Upper lobe of right lung (tissue), 1 donor: ENCODE results near the gene C1QTNF1. TPM values are rescaled to one million over a fixed set of nuclear protein-coding genes. Genes with fewer than 3 reads are reported as not detected.

ENCODE experiments used
- ATAC-seq: fragments of 200-7000 bp; cut with Tn5 transposase; one replicate; pipeline ENCODE4 v1.9.1; 2020; ENCODE audit warnings: mild to moderate bottlenecking, moderate library complexity
- DNase-seq: peaks from one replicate; pipeline ENCODE4 v3.0.0-alpha.2; 2020
- H3K27ac ChIP-seq: fragments of 200-600 bp; one replicate; pipeline ENCODE4 v1.8.0; 2022
- H3K27me3 ChIP-seq: fragments of 200-600 bp; one replicate; pipeline ENCODE4 v1.8.0; 2022; ENCODE audit warnings: mild to moderate bottlenecking
- H3K36me3 ChIP-seq: fragments of 200-600 bp; one replicate; pipeline ENCODE4 v1.8.0; 2022
- H3K4me1 ChIP-seq: fragments of 200-600 bp; one replicate; pipeline ENCODE4 v1.8.0; 2022
- H3K4me3 ChIP-seq: fragments of 200-600 bp; one replicate; pipeline ENCODE4 v1.8.0; 2022; ENCODE audit warnings: mild to moderate bottlenecking
- H3K9me3 ChIP-seq: fragments of 200-600 bp; one replicate; pipeline ENCODE4 v1.8.0; 2022
- intact Hi-C: fragments of 100-400 bp; cut with DNase I; formaldehyde crosslinking; loops from one replicate; pipeline ENCODE4 v1.11.0; 2022
- total RNA-seq: library from RNA; stranded (reverse); fragmentation: NEBNext Ultra II Directional; extraction: Animal tissue kit (Norgen Biotek cat#: 25700); gene quantifications from one replicate; pipeline ENCODE4 v1.2.1, GENCODE V29; 2021
- TF ChIP-seq, protein P1 (sequence below): fragments of 200-600 bp; IDR thresholded peaks from one replicate; pipeline ENCODE4 v1.8.0; 2022; ENCODE audit warnings: antibody characterized with exemption
- donor health status: DM: no; HTN: yes; CAD: no; lungs with severe emphysema.

The C1QTNF1 gene
- total RNA-seq, 1 donor from 2014 or later, result 28.3 TPM

DNA sequence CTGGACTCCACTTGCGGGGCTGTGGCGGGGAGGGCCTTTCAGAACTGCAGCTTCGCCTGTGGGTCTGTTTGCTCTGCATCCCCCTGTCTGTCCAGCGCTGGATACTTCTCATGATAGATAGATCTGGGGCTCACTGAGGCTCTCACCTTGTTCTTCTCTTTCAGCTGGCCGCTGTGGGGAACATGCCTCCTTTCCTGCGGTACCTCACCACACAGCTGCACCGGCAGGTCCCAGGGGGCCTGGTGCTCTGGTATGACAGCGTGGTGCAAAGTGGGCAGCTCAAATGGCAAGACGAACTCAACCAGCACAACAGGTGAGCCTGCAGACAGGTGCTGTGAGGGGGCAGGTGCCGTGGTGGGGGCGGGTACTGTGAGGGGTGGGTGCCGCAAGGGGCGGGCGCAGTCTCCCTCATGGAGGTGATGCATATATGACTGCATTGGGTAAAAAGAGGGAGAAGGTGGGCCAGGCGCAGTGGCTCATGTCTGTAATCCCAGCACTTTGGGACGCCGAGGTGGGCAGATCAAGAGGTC is 56.9 kb downstream of the C1QTNF1 start:
- peaks cover 60% of the 10 kb centered on the region for H3K36me3 ChIP-seq

DNA sequence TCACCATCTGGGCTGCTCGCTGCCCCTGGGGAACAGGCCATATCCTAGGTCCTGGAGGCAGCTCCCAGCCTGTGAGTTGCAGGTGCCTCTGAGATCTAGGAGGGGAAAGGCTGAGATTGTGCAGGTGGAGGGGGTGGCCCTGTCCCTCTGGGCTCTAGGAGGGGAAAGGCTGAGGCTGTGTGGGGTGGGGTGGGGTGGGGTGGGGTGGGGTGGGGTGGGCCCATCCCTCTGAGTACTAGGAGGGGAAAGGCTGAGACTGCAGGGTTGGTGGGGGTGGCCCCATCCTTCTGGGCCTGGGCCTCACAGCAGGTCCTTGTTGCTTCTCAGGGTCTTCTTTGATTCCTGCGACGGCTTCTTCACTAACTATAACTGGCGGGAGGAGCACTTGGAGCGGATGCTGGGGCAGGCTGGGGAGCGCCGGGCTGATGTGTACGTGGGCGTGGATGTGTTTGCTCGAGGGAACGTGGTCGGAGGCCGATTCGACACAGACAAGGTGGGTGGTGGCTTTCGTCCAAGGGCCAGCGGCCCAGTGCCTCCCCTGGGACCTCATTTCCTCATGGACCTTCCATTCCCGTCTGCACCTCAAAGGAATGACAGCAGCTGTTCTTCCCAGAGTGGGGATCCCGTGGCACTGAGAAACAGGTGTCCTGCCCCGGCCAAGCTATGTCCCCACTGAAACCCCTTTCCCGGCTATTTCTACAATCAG is 57.8 kb downstream of the C1QTNF1 start:
- H3K9me3 ChIP-seq, result no peaks in the 10 kb centered on the region
- H3K4me1 ChIP-seq, result no peaks in the 10 kb centered on the region
- intact Hi-C loops, result loop anchor here (5.0 kb wide), 1 partner anchor 34 kb away; no protein-coding TSS in a partner anchor
- no peak overlapping the region for H3K27ac ChIP-seq
- no peak for DNase-seq
- TF ChIP-seq, protein P1, sequence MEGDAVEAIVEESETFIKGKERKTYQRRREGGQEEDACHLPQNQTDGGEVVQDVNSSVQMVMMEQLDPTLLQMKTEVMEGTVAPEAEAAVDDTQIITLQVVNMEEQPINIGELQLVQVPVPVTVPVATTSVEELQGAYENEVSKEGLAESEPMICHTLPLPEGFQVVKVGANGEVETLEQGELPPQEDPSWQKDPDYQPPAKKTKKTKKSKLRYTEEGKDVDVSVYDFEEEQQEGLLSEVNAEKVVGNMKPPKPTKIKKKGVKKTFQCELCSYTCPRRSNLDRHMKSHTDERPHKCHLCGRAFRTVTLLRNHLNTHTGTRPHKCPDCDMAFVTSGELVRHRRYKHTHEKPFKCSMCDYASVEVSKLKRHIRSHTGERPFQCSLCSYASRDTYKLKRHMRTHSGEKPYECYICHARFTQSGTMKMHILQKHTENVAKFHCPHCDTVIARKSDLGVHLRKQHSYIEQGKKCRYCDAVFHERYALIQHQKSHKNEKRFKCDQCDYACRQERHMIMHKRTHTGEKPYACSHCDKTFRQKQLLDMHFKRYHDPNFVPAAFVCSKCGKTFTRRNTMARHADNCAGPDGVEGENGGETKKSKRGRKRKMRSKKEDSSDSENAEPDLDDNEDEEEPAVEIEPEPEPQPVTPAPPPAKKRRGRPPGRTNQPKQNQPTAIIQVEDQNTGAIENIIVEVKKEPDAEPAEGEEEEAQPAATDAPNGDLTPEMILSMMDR, result no peak
- no peak overlapping the region for H3K4me3 ChIP-seq
- ATAC-seq, result no peak
- H3K27me3 ChIP-seq, result no peaks in the 10 kb centered on the region
- H3K36me3 ChIP-seq, result peaks cover 60% of the 10 kb centered on the region

More for the DNA sequence above, 56.9 kb downstream of the C1QTNF1 start:
- H3K27ac ChIP-seq, result no peak overlapping the region
- no peaks in the 10 kb centered on the region for H3K9me3 ChIP-seq
- no peaks in the 10 kb centered on the region for H3K27me3 ChIP-seq
- no peak overlapping the region for H3K4me3 ChIP-seq
- intact Hi-C loops, result loop anchor here (5.0 kb wide), 1 partner anchor 34 kb away; no protein-coding TSS in a partner anchor
- DNase-seq (peak; percentile 41), ATAC-seq (no peak)
- TF ChIP-seq, protein P1, result no peak
- H3K4me1 ChIP-seq, result peaks cover 3% of the 10 kb centered on the region

DNA sequence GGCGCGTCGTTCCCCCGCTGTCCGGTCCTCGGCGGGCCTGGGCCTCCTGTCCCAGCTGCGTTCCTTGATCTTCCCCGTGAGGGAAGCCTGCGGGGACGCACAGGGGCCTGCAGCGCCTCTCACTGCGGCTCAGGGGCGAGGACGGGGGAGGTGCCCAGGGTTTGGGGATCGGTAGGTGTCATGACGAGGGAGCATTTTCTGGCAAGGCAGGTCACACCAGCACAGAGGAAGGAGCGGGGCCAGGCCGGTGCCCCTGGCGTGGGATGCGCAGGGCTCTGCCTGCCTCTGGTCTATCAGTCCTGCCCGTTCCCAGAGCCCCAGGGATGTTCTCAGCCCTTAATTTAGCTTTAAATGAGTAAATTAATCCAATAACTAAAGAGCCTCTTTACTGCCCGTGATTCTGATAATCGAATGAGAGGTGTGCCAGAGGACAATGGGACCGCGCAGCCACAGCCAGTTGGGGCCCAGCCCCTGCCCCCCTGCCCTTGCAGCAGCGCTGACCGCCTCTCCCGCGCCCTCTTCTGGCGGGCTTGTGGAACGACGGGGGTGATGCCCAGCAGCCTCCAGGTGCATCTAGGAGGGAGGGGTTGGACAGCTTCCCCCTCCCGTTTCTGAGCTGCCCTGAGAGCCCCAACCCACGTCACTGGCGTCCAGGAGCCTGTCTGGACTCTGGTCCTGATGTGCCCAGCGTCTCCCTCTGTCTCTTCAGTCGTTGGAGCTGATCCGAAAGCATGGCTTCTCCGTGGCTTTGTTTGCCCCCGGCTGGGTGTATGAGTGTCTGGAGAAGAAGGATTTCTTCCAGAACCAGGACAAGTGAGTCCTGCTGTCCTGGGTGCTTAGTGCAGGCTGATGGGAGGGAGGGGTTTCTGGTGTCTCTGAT is 58.6 kb downstream of the C1QTNF1 start:
- peaks cover 62% of the 10 kb centered on the region for H3K36me3 ChIP-seq
- H3K27ac ChIP-seq, result no peak overlapping the region
- no peaks in the 10 kb centered on the region for H3K9me3 ChIP-seq
- H3K4me1 ChIP-seq, result no peaks in the 10 kb centered on the region
- H3K4me3 ChIP-seq, result no peak overlapping the region
- intact Hi-C loops, result loop anchor here (5.0 kb wide), 1 partner anchor 35 kb away; no protein-coding TSS in a partner anchor
- no peaks in the 10 kb centered on the region for H3K27me3 ChIP-seq
- TF ChIP-seq, protein P1, result peak; percentile 76
- DNase-seq (peak; percentile 82), ATAC-seq (peak; percentile 68)

DNA sequence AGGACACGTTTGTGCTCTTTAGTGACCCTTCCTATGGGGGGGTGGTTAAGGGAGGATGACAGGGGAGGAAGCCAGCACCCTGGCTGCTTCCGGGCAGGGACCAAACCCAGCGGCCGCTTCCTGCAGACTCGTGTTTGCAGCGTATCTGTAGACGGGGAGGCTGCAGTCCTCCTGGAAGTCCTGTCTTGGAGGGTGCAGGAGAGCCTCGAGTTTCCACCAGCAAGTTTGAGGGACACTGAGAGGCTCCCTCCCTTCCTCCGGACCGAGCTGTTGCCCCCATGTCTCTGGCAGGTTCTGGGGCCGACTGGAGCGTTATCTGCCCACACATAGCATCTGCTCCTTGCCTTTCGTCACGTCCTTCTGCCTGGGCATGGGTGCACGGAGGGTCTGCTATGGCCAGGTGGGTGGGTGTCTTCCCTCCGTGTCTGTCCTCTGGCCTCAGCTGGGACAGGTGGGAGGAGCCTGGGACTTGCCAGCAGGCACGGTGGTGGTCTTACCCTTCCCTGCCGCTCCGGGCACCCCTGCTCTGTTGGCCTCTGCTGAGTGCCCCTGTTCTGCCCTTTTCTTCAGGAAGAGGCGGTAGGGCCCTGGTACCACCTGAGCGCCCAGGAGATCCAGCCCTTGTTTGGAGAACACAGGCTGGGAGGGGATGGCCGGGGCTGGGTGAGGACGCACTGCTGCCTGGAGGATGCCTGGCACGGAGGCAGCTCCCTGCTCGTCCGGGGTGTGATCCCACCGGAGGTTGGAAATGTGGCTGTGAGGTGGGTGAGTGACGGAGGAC is 59.4 kb downstream of the C1QTNF1 start:
- DNase-seq (no peak), ATAC-seq (no peak)
- Histone ChIP-seq H3K27me3 (no peaks in the 10 kb centered on the region), H3K4me3 (no peak overlapping the region), H3K9me3 (no peaks in the 10 kb centered on the region), H3K27ac (no peak overlapping the region), H3K4me1 (no peaks in the 10 kb centered on the region), H3K36me3 (peaks cover 53% of the 10 kb centered on the region)
- TF ChIP-seq, protein P1, result no peak
- intact Hi-C loops, result loop anchor here (5.0 kb wide), 1 partner anchor 36 kb away; no protein-coding TSS in a partner anchor
